ENCODE results near the gene F13B.

GRCh38 chr1:197042676-197043341, 24.3 kb downstream of the F13B start:
- no peak for TF ChIP-seq CTCF (IDR thresholded peaks at IDR 0.05)
- no peak for TF ChIP-seq POLR2A (IDR thresholded peaks at IDR 0.05; ENCODE audit: low read depth)
- TF ChIP-seq EP300 (IDR thresholded peaks at IDR 0.05) = no peak
- no peak for TF ChIP-seq POLR2AphosphoS5 (IDR thresholded peaks at IDR 0.05)
